Endodermal cell (in vitro differentiated cells): Measurements from ENCODE around the gene CCDC57. TPM values are rescaled to one million over a fixed set of nuclear protein-coding genes. Genes with fewer than 3 reads are reported as not detected.

Experiments
- DNase-seq: peaks from one replicate; pipeline ENCODE4 v3.0.0-alpha.2; 2017
- H3K27ac ChIP-seq: 2 replicates; pipeline ENCODE4 v1.5.1; 2013; ENCODE audit warnings: mild to moderate bottlenecking, low read depth, low read length, moderate library complexity
- H3K27me3 ChIP-seq: 2 replicates; pipeline ENCODE4 v1.6.1; 2013; ENCODE audit warnings: mild to moderate bottlenecking, low read length, moderate library complexity; ENCODE audit not compliant: insufficient read depth, control insufficient read depth, poor library complexity, severe bottlenecking
- H3K36me3 ChIP-seq: 2 replicates; pipeline ENCODE4 v1.7.0; 2013; ENCODE audit warnings: mild to moderate bottlenecking, low read length, moderate library complexity; ENCODE audit not compliant: control insufficient read depth, insufficient read depth
- H3K4me1 ChIP-seq: one replicate; pipeline ENCODE4 v1.7.0; 2013; ENCODE audit warnings: low read length; ENCODE audit not compliant: control insufficient read depth, insufficient read depth
- H3K4me3 ChIP-seq: 2 replicates; pipeline ENCODE4 v1.5.1; 2013; ENCODE audit warnings: mild to moderate bottlenecking, low read length, moderate library complexity
- H3K9ac ChIP-seq: 2 replicates; pipeline ENCODE4 v1.6.1; 2013; ENCODE audit warnings: mild to moderate bottlenecking, low read length, moderate library complexity; ENCODE audit not compliant: poor library complexity, severe bottlenecking; ENCODE audit errors: extremely low read depth
- H3K9me3 ChIP-seq: 2 replicates; pipeline ENCODE4 v1.6.1; 2013; ENCODE audit warnings: mild to moderate bottlenecking, low read length, moderate library complexity; ENCODE audit not compliant: control insufficient read depth
- H3K27ac Mint-ChIP-seq: 2 replicates; pipeline ENCODE4 v1.8.0; 2020; ENCODE audit warnings: mixed read lengths
- H3K27me3 Mint-ChIP-seq: 2 replicates; pipeline ENCODE4 v1.8.0; 2021; ENCODE audit warnings: mild to moderate bottlenecking, mixed read lengths; ENCODE audit not compliant: insufficient read depth
- H3K36me3 Mint-ChIP-seq: 2 replicates; pipeline ENCODE4 v1.8.0; 2020; ENCODE audit warnings: low read depth, mixed read lengths
- H3K4me1 Mint-ChIP-seq: 2 replicates; pipeline ENCODE4 v1.8.0; 2020; ENCODE audit warnings: mixed read lengths
- H3K4me3 Mint-ChIP-seq: 2 replicates; pipeline ENCODE4 v1.8.0; 2020; ENCODE audit warnings: mild to moderate bottlenecking, moderate library complexity, mixed read lengths
- H3K9me3 Mint-ChIP-seq: 2 replicates; pipeline ENCODE4 v1.8.0; 2020; ENCODE audit warnings: mild to moderate bottlenecking, mixed read lengths
- CTCF ChIP-seq: fragments of 200-600 bp; sonication (generic); conservative IDR thresholded peaks from 2 replicates; pipeline ENCODE4 v1.5.0; 2021; ENCODE audit warnings: antibody characterized with exemption, mild to moderate bottlenecking
- WGBS, 2 experiments: methylation state at CpG; one replicate each; pipeline versions ENCODE4 v1.1.5 to v1.1.7; 2013; ENCODE audit warnings: missing lambda C conversion rate in 2 of 2, mixed read lengths in 1 of 2; ENCODE audit not compliant: insufficient coverage in 1 of 2, insufficient read length in 1 of 2; 5-methylcytosine and 5-hydroxymethylcytosine counted together
- total RNA-seq, 2 donors: library from RNA; stranded (reverse); fragmentation: NEBNext Ultra II Directional in 1 of 2; extraction: Animal tissue kit (Norgen Biotek cat#: 25700) in 1 of 2; gene quantifications; 2 replicates in 1 of 2; 3 replicates in 1 of 2; pipeline ENCODE4 v1.2.1, GENCODE V29; 2021

The CCDC57 gene
- total RNA-seq, 2 donors from 2014 or later, result 61.8 to 82.8 TPM

- Mint-ChIP-seq H3K27me3 (peaks cover 43% of the 10 kb centered on the region), H3K27ac (no peak overlapping the region), H3K4me3 (no peak overlapping the region), H3K9me3 (peaks cover 3% of the 10 kb centered on the region), H3K4me1 (no peaks in the 10 kb centered on the region), H3K36me3 (no peaks in the 10 kb centered on the region)
- no peak overlapping the region for H3K27ac ChIP-seq
- no peak overlapping the region for H3K9ac ChIP-seq
- TF ChIP-seq CTCF, result no peak
- WGBS, 2 experiments, result 83 to 88% methylated on average over 16 to 24 of the region's 24 CpGs
- DNase-seq, result peak; percentile 71
- no peaks in the 10 kb centered on the region for H3K4me1 ChIP-seq
- H3K27me3 ChIP-seq, result peaks cover 27% of the 10 kb centered on the region
- H3K36me3 ChIP-seq, result no peaks in the 10 kb centered on the region
- H3K9me3 ChIP-seq, result no peaks in the 10 kb centered on the region
- H3K4me3 ChIP-seq, result no peak overlapping the region
These were observed 12.9 kb upstream of the CCDC57 start for GRCh38 chr17:82225368-82226029.

GRCh38 chr17:82224666-82225065, 12.0 kb upstream of the CCDC57 start:
- Histone ChIP-seq H3K4me3 (no peak overlapping the region), H3K9ac (no peak overlapping the region), H3K27ac (no peak overlapping the region), H3K4me1 (no peaks in the 10 kb centered on the region), H3K9me3 (no peaks in the 10 kb centered on the region), H3K27me3 (peaks cover 19% of the 10 kb centered on the region), H3K36me3 (no peaks in the 10 kb centered on the region)
- no peak overlapping the region for H3K27ac Mint-ChIP-seq
- H3K4me1 Mint-ChIP-seq, result no peaks in the 10 kb centered on the region
- H3K36me3 Mint-ChIP-seq, result no peaks in the 10 kb centered on the region
- H3K4me3 Mint-ChIP-seq, result no peak overlapping the region
- peaks cover 3% of the 10 kb centered on the region for H3K9me3 Mint-ChIP-seq
- WGBS, 2 experiments, result 81 to 100% methylated on average over 1 to 8 of the region's 8 CpGs
- TF ChIP-seq CTCF, result no peak
- peaks cover 36% of the 10 kb centered on the region for H3K27me3 Mint-ChIP-seq
- DNase-seq, result no peak

GRCh38 chr17:82223517-82223916, 10.9 kb upstream of the CCDC57 start:
- H3K27ac Mint-ChIP-seq, result no peak overlapping the region
- no peaks in the 10 kb centered on the region for H3K4me1 Mint-ChIP-seq
- Histone ChIP-seq H3K36me3 (no peaks in the 10 kb centered on the region), H3K27ac (no peak overlapping the region), H3K4me1 (no peaks in the 10 kb centered on the region), H3K27me3 (peaks cover 11% of the 10 kb centered on the region), H3K4me3 (no peak overlapping the region), H3K9me3 (no peaks in the 10 kb centered on the region), H3K9ac (no peak overlapping the region)
- no peak overlapping the region for H3K4me3 Mint-ChIP-seq
- TF ChIP-seq CTCF, result no peak
- no peak for DNase-seq
- peaks cover 3% of the 10 kb centered on the region for H3K9me3 Mint-ChIP-seq
- peaks cover 33% of the 10 kb centered on the region for H3K27me3 Mint-ChIP-seq
- H3K36me3 Mint-ChIP-seq, result no peaks in the 10 kb centered on the region
- WGBS, 2 experiments, result 82 to 86% methylated on average over 5 of the region's 5 CpGs
